ENCODE measurements around the gene TAX1BP3. TPM values are rescaled to one million over a fixed set of nuclear protein-coding genes. Genes with fewer than 3 reads are reported as not detected.

The TAX1BP3 gene, protein sequence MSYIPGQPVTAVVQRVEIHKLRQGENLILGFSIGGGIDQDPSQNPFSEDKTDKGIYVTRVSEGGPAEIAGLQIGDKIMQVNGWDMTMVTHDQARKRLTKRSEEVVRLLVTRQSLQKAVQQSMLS
- 76.3 and 79.2 TPM in 2 replicates for total RNA-seq (2021)
- long read RNA-seq, transcript TAX1BP3-201 (4 exons, 1,377 nt) = major isoform, 24 of 32 reads
- long read RNA-seq, partial matches to known transcripts = 4 of 32 reads
- long read RNA-seq, other reads (novel, unspliced or antisense) = 4 of 32 reads

DNA sequence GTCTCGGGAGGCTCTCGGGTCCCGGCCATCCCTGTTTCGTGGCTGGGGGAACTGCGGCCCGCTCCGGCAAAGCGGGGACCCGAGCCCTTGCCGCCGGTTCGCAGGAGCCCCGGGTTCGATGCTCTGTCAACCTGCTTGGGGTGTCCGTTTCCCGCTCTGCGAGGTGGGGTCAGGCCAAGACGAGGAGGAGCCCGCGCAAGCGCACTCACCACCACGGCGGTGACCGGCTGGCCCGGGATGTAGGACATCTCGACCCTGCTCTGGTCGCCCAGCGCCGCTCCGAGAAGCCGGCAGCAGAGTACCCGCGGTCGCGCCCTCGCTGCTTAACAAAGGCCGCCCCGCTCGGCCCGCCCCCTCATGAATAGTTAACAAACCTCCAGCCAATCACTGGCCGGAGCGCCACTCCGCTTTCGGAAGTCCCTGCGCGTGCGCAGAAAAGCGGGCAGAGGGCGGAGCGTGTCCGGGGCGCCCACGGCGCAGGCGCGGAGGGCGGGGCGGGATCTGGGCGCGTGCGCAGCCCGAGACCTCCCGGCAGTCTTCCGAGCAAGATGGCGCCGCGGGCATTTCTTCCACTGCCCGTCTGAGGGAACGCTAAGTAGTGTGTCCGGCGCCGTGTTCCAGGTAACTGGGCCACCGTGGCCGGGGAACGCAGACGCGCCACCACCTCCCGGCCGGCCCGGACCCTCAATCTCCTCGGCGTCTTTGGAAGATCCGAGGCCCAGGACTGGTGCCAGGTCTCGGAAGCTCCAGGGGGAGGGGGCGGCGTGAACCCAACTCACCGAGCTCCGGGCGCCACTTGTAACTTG, at the start of gene TAX1BP3, which contains the start of gene EMC6:
TSS of gene TAX1BP3 (minus strand) at position 300 of the 806 bp plus-strand sequence. CDS start at position 248, 52 bp downstream.
TSS of gene EMC6 (plus strand) at position 534 of the 806 bp plus-strand sequence. CDS start 335 bp downstream, outside the sequence.
- Histone ChIP-seq H3K9me3 (ENCODE audit: control insufficient read depth, low read depth, low read length) (no peaks in the 10 kb centered on the region), H3K79me2 (ENCODE audit: insufficient read depth, low read length) (peaks cover 7% of the 10 kb centered on the region; the same call in 1 of the 2 replicates), H4K8ac (replicated peaks; ENCODE audit: insufficient read length, low read depth, low read length) (no peak within 1 kb of the TSS), H2BK20ac (ENCODE audit: low read depth, low read length, poor library complexity, severe bottlenecking) (no peak within 1 kb of the TSS), H3K18ac (ENCODE audit: insufficient read length, low read depth, low read length) (peak within 1 kb of the TSS; percentile 84), H4K20me1 (ENCODE audit: control insufficient read depth, insufficient read depth, insufficient read length) (no peaks in the 10 kb centered on the region), H3T11ph (ENCODE audit: low read length) (no peak within 1 kb of the TSS), H3K14ac (ENCODE audit: insufficient read depth, low read length) (peak within 1 kb of the TSS; percentile 77), H2BK5ac (ENCODE audit: insufficient read length, low read length) (no peak within 1 kb of the TSS), H3K27me3 (ENCODE audit: insufficient read depth, low read length) (no peaks in the 10 kb centered on the region), H2BK12ac (ENCODE audit: insufficient read length, low read depth, low read length) (no peak within 1 kb of the TSS), H3K56ac (ENCODE audit: insufficient read length, low read depth, low read length) (no peak within 1 kb of the TSS), H2AFZ (ENCODE audit: low read length) (no peak within 1 kb of the TSS), H3K4me1 (ENCODE audit: insufficient read depth, low read length) (peaks cover 3% of the 10 kb centered on the region; the same call in 1 of the 2 replicates), H3K4ac (ENCODE audit: low read depth, low read length) (no peak within 1 kb of the TSS), H3K27ac (ENCODE audit: insufficient read length, low read depth, low read length) (no peak within 1 kb of the TSS), H2BK120ac (ENCODE audit: low read depth, low read length, poor library complexity, severe bottlenecking) (no peak within 1 kb of the TSS), H2AK5ac (ENCODE audit: insufficient read length, low read length) (no peak within 1 kb of the TSS), H4K5ac (ENCODE audit: insufficient read length, low read depth, low read length) (no peak within 1 kb of the TSS), H4K91ac (ENCODE audit: insufficient read length, low read depth, low read length) (no peak within 1 kb of the TSS), H3K79me1 (ENCODE audit: insufficient read depth, low read depth, low read length, poor library complexity, severe bottlenecking) (peaks cover 4% of the 10 kb centered on the region), H3K23me2 (ENCODE audit: insufficient read length, low read depth, low read length, poor library complexity, severe bottlenecking) (peaks cover 9% of the 10 kb centered on the region), H3K9ac (ENCODE audit: extremely low read depth, insufficient read length, low read length) (peak within 1 kb of the TSS; percentile 89), H3K23ac (ENCODE audit: insufficient read length, low read depth, low read length) (no peak within 1 kb of the TSS), H3K4me2 (ENCODE audit: insufficient read depth, insufficient read length, low read length) (peak within 1 kb of the TSS; percentile 88), H2BK15ac (ENCODE audit: low read depth, low read length) (no peak within 1 kb of the TSS)
- peaks cover 16 to 17% of the 10 kb centered on the region in 2 experiments for H3K4me1 Mint-ChIP-seq
- no peaks in the 10 kb centered on the region for H3K27me3 Mint-ChIP-seq (ENCODE audit: low read depth)
- no CpG with 5 or more reads among the region's 89 CpGs for WGBS (ENCODE audit: extremely low coverage, insufficient read length, low lambda C conversion rate)
- H3K36me3 Mint-ChIP-seq (ENCODE audit: insufficient read depth in 1 of 3, low read depth in 3 of 3) = peaks cover 8 to 24% (median 16%) of the 10 kb centered on the region in 3 experiments; a peak in 6 of 7 replicates
- peak within 1 kb of the TSS; percentile 98 for H3K4me3 Mint-ChIP-seq
- H3K9me3 Mint-ChIP-seq = no peaks in the 10 kb centered on the region
- TF ChIP-seq, protein P1, sequence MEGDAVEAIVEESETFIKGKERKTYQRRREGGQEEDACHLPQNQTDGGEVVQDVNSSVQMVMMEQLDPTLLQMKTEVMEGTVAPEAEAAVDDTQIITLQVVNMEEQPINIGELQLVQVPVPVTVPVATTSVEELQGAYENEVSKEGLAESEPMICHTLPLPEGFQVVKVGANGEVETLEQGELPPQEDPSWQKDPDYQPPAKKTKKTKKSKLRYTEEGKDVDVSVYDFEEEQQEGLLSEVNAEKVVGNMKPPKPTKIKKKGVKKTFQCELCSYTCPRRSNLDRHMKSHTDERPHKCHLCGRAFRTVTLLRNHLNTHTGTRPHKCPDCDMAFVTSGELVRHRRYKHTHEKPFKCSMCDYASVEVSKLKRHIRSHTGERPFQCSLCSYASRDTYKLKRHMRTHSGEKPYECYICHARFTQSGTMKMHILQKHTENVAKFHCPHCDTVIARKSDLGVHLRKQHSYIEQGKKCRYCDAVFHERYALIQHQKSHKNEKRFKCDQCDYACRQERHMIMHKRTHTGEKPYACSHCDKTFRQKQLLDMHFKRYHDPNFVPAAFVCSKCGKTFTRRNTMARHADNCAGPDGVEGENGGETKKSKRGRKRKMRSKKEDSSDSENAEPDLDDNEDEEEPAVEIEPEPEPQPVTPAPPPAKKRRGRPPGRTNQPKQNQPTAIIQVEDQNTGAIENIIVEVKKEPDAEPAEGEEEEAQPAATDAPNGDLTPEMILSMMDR (conservative IDR thresholded peaks at IDR 0.05) = no peak
- peak; percentile 100 for DNase-seq
- peak within 1 kb of the TSS; percentile 94 to 98 (median 98) for H3K27ac Mint-ChIP-seq
